ENCODE results near the gene CPN1.
"Not testable (repeated sequence)": the region's sequence is repeated elsewhere in the genome, so short reads cannot be mapped to it uniquely, and the experiment has no call there.

CPN1 gene

GRCh38 chr10:100020886-100021253 lies 60.8 kb downstream of the CPN1 start:
- DNase-seq, result no peak

- DNase-seq, result no peak
These were observed 61.4 kb downstream of the CPN1 start for GRCh38 chr10:100020142-100020885.

GRCh38 chr10:100019787-100020141 lies 61.9 kb downstream of the CPN1 start:
- DNase-seq, result no peak

GRCh38 chr10:100014071-100014762 lies 67.5 kb downstream of the CPN1 start:
- no peak for DNase-seq

GRCh38 chr10:100013621-100014020 lies 68.0 kb downstream of the CPN1 start:
- DNase-seq, result no peak

- not testable (repeated sequence) for DNase-seq
These were observed 69.8 kb downstream of the CPN1 start for GRCh38 chr10:100011906-100012305.

- DNase-seq, result peak; percentile 69
These were observed 71.6 kb downstream of the CPN1 start, which contains the start of gene DNMBP for GRCh38 chr10:100009793-100010676. DNMBP (minus strand) TSS chr10:100009947; CDS start chr10:99972124, 37,823 bp downstream.

GRCh38 chr10:100009283-100009792 lies 72.3 kb downstream of the CPN1 start:
- no peak for DNase-seq

GRCh38 chr10:100008708-100009282 lies 72.9 kb downstream of the CPN1 start:
- no peak for DNase-seq

GRCh38 chr10:100008142-100008522 lies 73.5 kb downstream of the CPN1 start:
- no peak for DNase-seq

- DNase-seq, result no peak
These were observed 74.2 kb downstream of the CPN1 start for GRCh38 chr10:100007231-100008141.

- no peak for DNase-seq
These were observed 75.3 kb downstream of the CPN1 start for GRCh38 chr10:100006243-100006886.

- DNase-seq, result no peak
These were observed 76.7 kb downstream of the CPN1 start for GRCh38 chr10:100004805-100005510.

- DNase-seq, result no peak
These were observed 81.5 kb downstream of the CPN1 start for GRCh38 chr10:100000109-100000644.

- no peak for DNase-seq
These were observed 82.2 kb downstream of the CPN1 start for GRCh38 chr10:99999319-100000108.

GRCh38 chr10:99998889-99999288 lies 82.8 kb downstream of the CPN1 start:
- DNase-seq, result no peak

GRCh38 chr10:99996671-99997648 lies 84.7 kb downstream of the CPN1 start:
- DNase-seq, result no peak

- DNase-seq, result no peak
These were observed 86.0 kb downstream of the CPN1 start for GRCh38 chr10:99995713-99996112.

Measured in T-helper 9 cell (primary cell).